Stimulated activated naive B cell treated with anti-CD40 and anti-IgM and Interleukin-4, amounts not matched to agents 10 μg/mL and 1 μg/mL and 100 μg/mL, for 72 hours (primary cell): ENCODE data around the gene MYDGF.
"Not testable (repeated sequence)": the region's sequence is repeated elsewhere in the genome, so short reads cannot be mapped to it uniquely, and the experiment has no call there.

Experiments
- ATAC-seq, 2 donors: fragments of 150-1000 bp; cut with Tn5 transposase; replicated peaks; 2 replicates each; pipeline ENCODE4 v1.10.0; 2021; ENCODE audit warnings: moderate library complexity in 1 of 2
- DNase-seq: peaks from one replicate; pipeline ENCODE4 v3.0.0; 2021
- H3K27ac Mint-ChIP-seq: one replicate; pipeline ENCODE4 v1.8.0; 2022; ENCODE audit warnings: mild to moderate bottlenecking, mixed read lengths
- H3K27me3 Mint-ChIP-seq, 2 donors: one replicate each; pipeline ENCODE4 v1.8.0; 2022; ENCODE audit warnings: mixed read lengths in 2 of 2
- H3K36me3 Mint-ChIP-seq, 2 donors: one replicate each; pipeline ENCODE4 v1.8.0; 2022; ENCODE audit warnings: mixed read lengths in 2 of 2, mild to moderate bottlenecking in 1 of 2
- H3K4me1 Mint-ChIP-seq, 2 donors: one replicate each; pipeline ENCODE4 v1.8.0; 2022; ENCODE audit warnings: mixed read lengths in 2 of 2, mild to moderate bottlenecking in 1 of 2
- H3K4me3 Mint-ChIP-seq, 2 donors: one replicate each; pipeline ENCODE4 v1.8.0; 2022; ENCODE audit warnings: mild to moderate bottlenecking in 2 of 2, mixed read lengths in 2 of 2, moderate library complexity in 1 of 2
- H3K9me3 Mint-ChIP-seq, 2 donors: one replicate each; pipeline ENCODE4 v1.8.0; 2022; ENCODE audit warnings: mixed read lengths in 2 of 2, mild to moderate bottlenecking in 1 of 2

The MYDGF gene

DNA sequence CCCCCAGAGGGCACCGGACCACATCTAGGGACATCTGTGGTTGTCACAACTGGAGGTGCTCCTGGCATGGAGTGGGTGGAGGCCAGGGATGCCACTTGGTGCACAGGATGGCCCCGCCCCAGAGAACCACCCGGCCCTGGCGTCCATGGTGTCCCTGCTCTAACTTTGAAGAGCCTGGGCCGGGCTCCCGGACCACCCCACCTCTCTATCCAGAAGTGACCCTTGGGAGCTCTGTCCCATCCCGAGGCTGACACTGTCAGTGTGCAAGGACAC is 22.9 kb upstream of the MYDGF start:
- H3K4me1 Mint-ChIP-seq: peaks cover 0 to 2% of the 10 kb centered on the region in 2 donors
- H3K27me3 Mint-ChIP-seq: no peaks in the 10 kb centered on the region
- H3K36me3 Mint-ChIP-seq: peaks cover 41 to 59% of the 10 kb centered on the region in 2 donors
- no peak for ATAC-seq
- H3K27ac Mint-ChIP-seq: peak overlapping the region; percentile 73
- H3K4me3 Mint-ChIP-seq: no peak overlapping the region
- DNase-seq: no peak
- H3K9me3 Mint-ChIP-seq: no peaks in the 10 kb centered on the region

DNA sequence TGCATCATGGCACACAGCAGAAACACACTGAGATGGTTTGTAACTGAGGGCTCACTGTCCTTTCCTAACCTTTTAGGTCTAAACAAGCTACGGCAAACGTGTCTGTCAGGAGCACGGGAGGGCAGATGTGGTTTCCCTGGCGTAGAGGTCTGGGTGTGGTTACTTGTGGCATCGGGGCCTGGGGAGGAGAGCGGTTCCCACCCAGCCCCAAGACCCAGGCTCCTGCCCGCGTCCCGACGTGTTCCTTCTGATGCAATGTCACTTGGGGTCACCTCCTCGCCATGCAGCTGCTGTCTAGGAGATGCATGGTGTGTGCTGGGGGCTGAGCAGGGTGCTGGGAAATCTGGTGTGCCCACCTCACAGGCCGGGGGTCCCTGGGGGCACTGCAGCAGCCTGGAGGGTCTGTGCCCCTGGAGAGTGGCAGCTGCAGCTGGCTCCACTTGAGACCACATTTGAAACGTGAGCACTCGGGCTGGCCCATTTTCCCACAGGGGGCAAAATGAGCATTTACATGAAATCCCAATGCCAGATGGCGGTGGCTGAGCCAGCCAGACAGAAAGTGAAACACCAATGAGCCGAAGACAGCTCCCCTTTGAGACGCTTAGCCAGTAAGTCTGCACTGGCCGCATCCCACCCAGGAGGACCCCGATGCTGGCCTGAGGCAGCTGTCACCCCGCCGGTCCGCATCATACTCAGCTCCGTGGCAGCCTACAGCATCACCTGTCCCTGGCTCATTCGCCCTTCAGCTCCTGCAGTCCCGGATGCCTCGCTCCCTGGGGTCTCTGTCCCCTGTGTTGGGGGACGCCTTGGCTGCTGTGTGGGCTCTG is 22.3 kb upstream of the MYDGF start:
- ATAC-seq: no peak
- no peak overlapping the region for H3K4me3 Mint-ChIP-seq
- no peak for DNase-seq
- no peaks in the 10 kb centered on the region for H3K9me3 Mint-ChIP-seq
- no peak overlapping the region for H3K27ac Mint-ChIP-seq
- peaks cover 0 to 2% of the 10 kb centered on the region in 2 donors for H3K4me1 Mint-ChIP-seq
- H3K27me3 Mint-ChIP-seq: no peaks in the 10 kb centered on the region
- peaks cover 41 to 55% of the 10 kb centered on the region in 2 donors for H3K36me3 Mint-ChIP-seq

DNA sequence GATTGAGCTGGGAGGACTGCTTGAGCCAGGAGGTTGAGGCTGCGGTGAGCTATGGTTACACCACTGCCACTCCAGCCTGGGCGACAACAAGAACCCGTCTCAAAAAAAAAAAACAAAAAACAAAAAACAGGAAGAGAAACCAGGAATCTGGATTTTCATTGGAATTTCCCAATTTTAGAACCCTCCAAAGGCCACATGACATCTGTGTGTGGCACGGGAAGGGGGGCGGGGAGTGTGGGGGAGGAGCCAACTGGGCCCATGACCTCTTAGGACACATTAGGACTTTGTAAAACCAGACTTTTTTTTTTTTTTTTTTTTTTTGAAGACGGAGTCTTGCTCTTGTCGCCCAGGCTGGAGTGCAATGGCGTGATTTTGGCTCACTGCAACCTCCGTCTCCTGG is 21.2 kb upstream of the MYDGF start:
- H3K27ac Mint-ChIP-seq: no peak overlapping the region

GRCh38 chr19:4690361-4690760 is 20.2 kb upstream of the MYDGF start:
- no peak overlapping the region for H3K27ac Mint-ChIP-seq
- no peaks in the 10 kb centered on the region for H3K4me1 Mint-ChIP-seq

More for the DNA sequence above, 21.2 kb upstream of the MYDGF start:
- Mint-ChIP-seq H3K9me3 (no peaks in the 10 kb centered on the region), H3K27me3 (no peaks in the 10 kb centered on the region), H3K4me3 (no peak overlapping the region), H3K4me1 (no peaks in the 10 kb centered on the region), H3K36me3 (peaks cover 45 to 54% of the 10 kb centered on the region in 2 donors)
- DNase-seq (no peak), ATAC-seq (no peak)

DNA sequence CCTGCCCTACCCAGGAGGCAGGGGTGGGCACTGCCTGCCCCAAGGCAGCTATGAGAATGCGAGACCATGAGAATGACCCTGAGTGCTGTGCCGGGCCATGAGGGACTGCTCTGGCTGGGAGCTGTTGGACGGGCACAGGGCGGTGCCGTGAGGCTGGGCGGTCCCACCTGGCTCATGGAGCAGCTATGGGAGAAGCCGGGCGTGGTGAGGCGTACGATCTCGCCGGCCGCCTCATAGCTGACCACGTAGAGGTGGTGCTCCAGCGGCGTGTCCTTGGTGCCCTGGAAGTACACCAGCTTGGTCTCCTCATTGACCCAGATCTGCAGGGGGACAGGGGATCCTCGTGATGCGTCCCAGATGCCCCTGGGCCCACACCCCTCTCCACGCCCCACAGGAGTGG is 19.3 kb upstream of the MYDGF start:
- no peak overlapping the region for H3K27ac Mint-ChIP-seq
- no peak overlapping the region for H3K4me3 Mint-ChIP-seq
- no peaks in the 10 kb centered on the region for H3K9me3 Mint-ChIP-seq
- H3K4me1 Mint-ChIP-seq: no peaks in the 10 kb centered on the region
- peaks cover 45 to 49% of the 10 kb centered on the region in 2 donors for H3K36me3 Mint-ChIP-seq
- H3K27me3 Mint-ChIP-seq: no peaks in the 10 kb centered on the region
- no peak for DNase-seq
- ATAC-seq: no peak

More at GRCh38 chr19:4690361-4690760, 20.2 kb upstream of the MYDGF start:
- Mint-ChIP-seq H3K36me3 (peaks cover 42 to 52% of the 10 kb centered on the region in 2 donors), H3K4me3 (no peak overlapping the region), H3K9me3 (no peaks in the 10 kb centered on the region), H3K27me3 (no peaks in the 10 kb centered on the region)
- no peak for ATAC-seq
- no peak for DNase-seq

- DNase-seq (no peak), ATAC-seq (no peak)
- no peak overlapping the region for H3K27ac Mint-ChIP-seq
- H3K4me1 Mint-ChIP-seq: no peaks in the 10 kb centered on the region
- H3K36me3 Mint-ChIP-seq: peaks cover 42 to 50% of the 10 kb centered on the region in 2 donors
- no peaks in the 10 kb centered on the region for H3K27me3 Mint-ChIP-seq
- H3K9me3 Mint-ChIP-seq: no peaks in the 10 kb centered on the region
- no peak overlapping the region for H3K4me3 Mint-ChIP-seq
These were observed 18.4 kb upstream of the MYDGF start for GRCh38 chr19:4688587-4688986.

GRCh38 chr19:4687396-4687795 is 17.3 kb upstream of the MYDGF start:
- Mint-ChIP-seq H3K36me3 (peaks cover 36 to 48% of the 10 kb centered on the region in 2 donors), H3K4me3 (no peak overlapping the region), H3K9me3 (no peaks in the 10 kb centered on the region), H3K4me1 (no peaks in the 10 kb centered on the region), H3K27ac (no peak overlapping the region), H3K27me3 (no peaks in the 10 kb centered on the region)
- no peak for ATAC-seq
- DNase-seq: no peak

- Mint-ChIP-seq H3K4me3 (no peak overlapping the region), H3K9me3 (no peaks in the 10 kb centered on the region), H3K27me3 (no peaks in the 10 kb centered on the region), H3K36me3 (peaks cover 35 to 42% of the 10 kb centered on the region in 2 donors), H3K4me1 (no peaks in the 10 kb centered on the region), H3K27ac (no peak overlapping the region)
- DNase-seq (no peak), ATAC-seq (no peak)
These were observed 16.6 kb upstream of the MYDGF start for GRCh38 chr19:4686700-4687099.

GRCh38 chr19:4684312-4685095 is 14.4 kb upstream of the MYDGF start:
- Mint-ChIP-seq H3K4me3 (no peak overlapping the region), H3K36me3 (peaks cover 31 to 40% of the 10 kb centered on the region in 2 donors), H3K9me3 (no peaks in the 10 kb centered on the region), H3K4me1 (no peaks in the 10 kb centered on the region), H3K27me3 (no peaks in the 10 kb centered on the region), H3K27ac (no peak overlapping the region)
- ATAC-seq (no peak), DNase-seq (no peak)

GRCh38 chr19:4682417-4683200 is 12.5 kb upstream of the MYDGF start:
- no peaks in the 10 kb centered on the region for H3K9me3 Mint-ChIP-seq
- H3K36me3 Mint-ChIP-seq: peaks cover 39 to 57% of the 10 kb centered on the region in 2 donors
- H3K4me3 Mint-ChIP-seq: no peak overlapping the region
- DNase-seq (no peak), ATAC-seq (no peak)
- H3K4me1 Mint-ChIP-seq: no peaks in the 10 kb centered on the region
- no peaks in the 10 kb centered on the region for H3K27me3 Mint-ChIP-seq
- H3K27ac Mint-ChIP-seq: peak overlapping the region; percentile 31

GRCh38 chr19:4680021-4680420 is 9.9 kb upstream of the MYDGF start:
- H3K9me3 Mint-ChIP-seq, ATAC-seq, DNase-seq, H3K27ac Mint-ChIP-seq, H3K4me1 Mint-ChIP-seq, H3K27me3 Mint-ChIP-seq, H3K4me3 Mint-ChIP-seq: not testable (repeated sequence)
- H3K36me3 Mint-ChIP-seq: peaks cover 38 to 51% of the 10 kb centered on the region in 2 donors

- H3K27me3 Mint-ChIP-seq: no peaks in the 10 kb centered on the region
- H3K36me3 Mint-ChIP-seq: peaks cover 35 to 46% of the 10 kb centered on the region in 2 donors
- no peak overlapping the region for H3K27ac Mint-ChIP-seq
- ATAC-seq (peak; percentile 36 to 57), DNase-seq (no peak)
- H3K9me3 Mint-ChIP-seq: no peaks in the 10 kb centered on the region
- no peaks in the 10 kb centered on the region for H3K4me1 Mint-ChIP-seq
- H3K4me3 Mint-ChIP-seq: no peak overlapping the region
These were observed 9.0 kb upstream of the MYDGF start for GRCh38 chr19:4678881-4679790.

GRCh38 chr19:4676955-4677731 is 7.0 kb upstream of the MYDGF start:
- Mint-ChIP-seq H3K4me3 (no peak overlapping the region), H3K27ac (no peak overlapping the region), H3K9me3 (no peaks in the 10 kb centered on the region), H3K27me3 (no peaks in the 10 kb centered on the region), H3K4me1 (no peaks in the 10 kb centered on the region), H3K36me3 (peaks cover 26 to 32% of the 10 kb centered on the region in 2 donors)
- DNase-seq (no peak), ATAC-seq (peak in 1 of 2 donors; percentile 29)
